ENCODE data around the gene UCMA. TPM values are rescaled to one million over a fixed set of nuclear protein-coding genes. Genes with fewer than 3 reads are reported as not detected.

UCMA gene
- total RNA-seq, 4 donors from 2014 or later: not detected

GRCh38 chr10:13263591-13263990, 29.4 kb upstream of the UCMA start:
- WGBS, 2 donors (ENCODE audit: low coverage in 1 of 2): 81% methylated on average over 7 of the region's 7 CpGs; no CpG with 5 or more reads in 1 of the 2 donors
- intact Hi-C loops (cut with DNase I; ENCODE audit: low total_unique reads): no loop called here
- in situ Hi-C loops (cut with MboI; ENCODE audit: low pct_ligation_motif_present in 1 of 4, low pct_unique_long_range_greater_than_20kb in 1 of 4, low sequenced_read_pairs in 3 of 4): no loop called here
- Histone ChIP-seq H3K9me3 (no peaks in the 10 kb centered on the region), H3K4me3 (no peak overlapping the region), H3K27me3 (no peaks in the 10 kb centered on the region), H3K36me3 (no peaks in the 10 kb centered on the region), H3K27ac (no peak overlapping the region), H3K4me1 (no peaks in the 10 kb centered on the region)
- no peak for DNase-seq
- TF ChIP-seq POLR2A (IDR thresholded peaks at IDR 0.05) (no peak), EP300 (IDR thresholded peaks at IDR 0.05; ENCODE audit: low read depth) (no peak), POLR2AphosphoS5 (IDR thresholded peaks at IDR 0.05) (no peak)
- TF ChIP-seq, protein P1, sequence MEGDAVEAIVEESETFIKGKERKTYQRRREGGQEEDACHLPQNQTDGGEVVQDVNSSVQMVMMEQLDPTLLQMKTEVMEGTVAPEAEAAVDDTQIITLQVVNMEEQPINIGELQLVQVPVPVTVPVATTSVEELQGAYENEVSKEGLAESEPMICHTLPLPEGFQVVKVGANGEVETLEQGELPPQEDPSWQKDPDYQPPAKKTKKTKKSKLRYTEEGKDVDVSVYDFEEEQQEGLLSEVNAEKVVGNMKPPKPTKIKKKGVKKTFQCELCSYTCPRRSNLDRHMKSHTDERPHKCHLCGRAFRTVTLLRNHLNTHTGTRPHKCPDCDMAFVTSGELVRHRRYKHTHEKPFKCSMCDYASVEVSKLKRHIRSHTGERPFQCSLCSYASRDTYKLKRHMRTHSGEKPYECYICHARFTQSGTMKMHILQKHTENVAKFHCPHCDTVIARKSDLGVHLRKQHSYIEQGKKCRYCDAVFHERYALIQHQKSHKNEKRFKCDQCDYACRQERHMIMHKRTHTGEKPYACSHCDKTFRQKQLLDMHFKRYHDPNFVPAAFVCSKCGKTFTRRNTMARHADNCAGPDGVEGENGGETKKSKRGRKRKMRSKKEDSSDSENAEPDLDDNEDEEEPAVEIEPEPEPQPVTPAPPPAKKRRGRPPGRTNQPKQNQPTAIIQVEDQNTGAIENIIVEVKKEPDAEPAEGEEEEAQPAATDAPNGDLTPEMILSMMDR (IDR thresholded peaks at IDR 0.05): no peak

DNA sequence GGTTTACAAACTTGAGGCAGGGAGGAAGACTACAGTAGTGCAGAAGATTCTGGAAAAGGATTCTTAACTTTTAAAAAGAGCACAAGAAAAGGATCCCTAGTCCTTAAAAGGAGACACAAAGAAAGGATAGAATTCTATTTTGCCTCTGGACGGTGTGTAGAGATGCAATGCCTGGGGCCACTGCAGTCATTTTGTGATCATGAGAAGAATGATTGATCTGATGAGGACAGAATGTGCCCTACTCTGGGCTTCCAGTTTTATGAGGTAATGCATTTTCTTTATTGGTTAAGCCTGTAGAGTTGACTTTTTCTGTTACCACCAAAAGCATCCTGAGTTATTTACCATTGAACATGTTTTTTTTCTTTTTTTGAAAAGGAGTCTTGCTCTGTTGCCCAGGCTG, 28.3 kb upstream of the UCMA start:
- H3K36me3 ChIP-seq: no peaks in the 10 kb centered on the region
- DNase-seq: no peak
- H3K9me3 ChIP-seq: no peaks in the 10 kb centered on the region
- H3K4me3 ChIP-seq: no peak overlapping the region
- in situ Hi-C loops (cut with MboI; ENCODE audit: low pct_ligation_motif_present in 1 of 4, low pct_unique_long_range_greater_than_20kb in 1 of 4, low sequenced_read_pairs in 3 of 4) (no loop called here), intact Hi-C loops (cut with DNase I; ENCODE audit: low total_unique reads) (no loop called here)
- no peaks in the 10 kb centered on the region for H3K27me3 ChIP-seq
- TF ChIP-seq POLR2AphosphoS5 (IDR thresholded peaks at IDR 0.05) (no peak), POLR2A (IDR thresholded peaks at IDR 0.05) (no peak), EP300 (IDR thresholded peaks at IDR 0.05; ENCODE audit: low read depth) (no peak)
- TF ChIP-seq, protein P1 (IDR thresholded peaks at IDR 0.05): no peak
- no peak overlapping the region for H3K27ac ChIP-seq
- 90 to 100% methylated on average over 1 of the region's 1 CpG for WGBS, 2 donors (ENCODE audit: low coverage in 1 of 2)
- H3K4me1 ChIP-seq: no peaks in the 10 kb centered on the region

DNA sequence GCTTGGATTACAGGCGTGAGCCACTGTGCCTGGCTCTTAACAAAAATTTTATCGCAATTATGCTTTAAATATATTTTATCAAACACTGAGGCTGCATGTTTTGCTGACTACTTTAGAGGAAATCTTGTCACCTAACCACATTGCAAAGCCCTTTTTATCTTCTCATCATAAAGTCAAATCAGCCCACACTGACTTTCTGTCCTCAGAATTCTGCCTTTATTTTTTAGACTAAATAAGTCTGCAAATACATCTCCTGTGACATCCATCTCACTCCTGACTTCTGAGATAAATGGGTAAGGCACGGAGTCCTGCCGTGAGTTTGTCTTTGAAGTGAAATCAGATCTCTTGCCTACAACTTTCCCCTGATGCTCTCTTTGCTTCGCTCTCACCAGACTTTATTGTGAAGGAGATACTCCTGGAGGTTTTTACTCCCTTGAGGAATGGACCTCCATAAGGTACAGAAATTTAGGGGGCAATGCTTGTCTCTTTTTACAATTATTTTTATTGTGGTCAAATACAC, 23.5 kb upstream of the UCMA start:
- no peaks in the 10 kb centered on the region for H3K9me3 ChIP-seq
- in situ Hi-C loops (cut with MboI; ENCODE audit: low pct_ligation_motif_present in 1 of 4, low pct_unique_long_range_greater_than_20kb in 1 of 4, low sequenced_read_pairs in 3 of 4): no loop called here
- intact Hi-C loops (cut with DNase I; ENCODE audit: low total_unique reads): no loop called here
- no peak overlapping the region for H3K4me3 ChIP-seq
- H3K4me1 ChIP-seq: no peaks in the 10 kb centered on the region
- H3K27ac ChIP-seq: no peak overlapping the region
- DNase-seq: no peak
- 77 to 86% methylated on average over 5 of the region's 5 CpGs for WGBS, 2 donors (ENCODE audit: low coverage in 1 of 2)
- H3K27me3 ChIP-seq: no peaks in the 10 kb centered on the region
- H3K36me3 ChIP-seq: no peaks in the 10 kb centered on the region
- TF ChIP-seq POLR2A (IDR thresholded peaks at IDR 0.05) (no peak), POLR2AphosphoS5 (IDR thresholded peaks at IDR 0.05) (no peak), EP300 (IDR thresholded peaks at IDR 0.05; ENCODE audit: low read depth) (no peak)
- TF ChIP-seq, protein P1 (IDR thresholded peaks at IDR 0.05): no peak

DNA sequence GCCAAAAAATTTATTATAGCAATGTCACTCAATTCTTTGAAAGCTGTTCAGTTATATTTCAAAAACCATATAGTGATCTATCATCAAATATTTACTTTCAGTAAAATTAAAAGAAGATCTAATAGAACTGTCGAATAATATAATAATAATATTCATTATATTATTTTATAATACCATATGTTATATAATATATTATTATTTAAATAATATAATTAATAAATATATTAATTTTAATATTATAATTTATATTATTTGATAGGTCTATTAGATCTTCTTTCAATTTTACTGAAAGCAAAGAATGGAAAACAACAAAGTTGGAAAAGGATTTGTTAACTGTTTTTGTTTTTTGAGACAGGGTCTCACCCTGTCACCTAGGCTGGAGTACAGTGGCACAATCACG, 22.5 kb upstream of the UCMA start:
- no peak for TF ChIP-seq POLR2AphosphoS5 (IDR thresholded peaks at IDR 0.05)
- Histone ChIP-seq H3K9me3 (no peaks in the 10 kb centered on the region), H3K36me3 (no peaks in the 10 kb centered on the region), H3K27me3 (no peaks in the 10 kb centered on the region), H3K27ac (no peak overlapping the region), H3K4me3 (no peak overlapping the region), H3K4me1 (no peaks in the 10 kb centered on the region)
- 85 to 86% methylated on average over 2 of the region's 2 CpGs for WGBS, 2 donors (ENCODE audit: low coverage in 1 of 2)
- no peak for DNase-seq
- intact Hi-C loops (cut with DNase I; ENCODE audit: low total_unique reads): no loop called here
- in situ Hi-C loops (cut with MboI; ENCODE audit: low pct_ligation_motif_present in 1 of 4, low pct_unique_long_range_greater_than_20kb in 1 of 4, low sequenced_read_pairs in 3 of 4): no loop called here

- no peaks in the 10 kb centered on the region for H3K27me3 ChIP-seq
- no peaks in the 10 kb centered on the region for H3K4me1 ChIP-seq
- in situ Hi-C loops (cut with MboI; ENCODE audit: low pct_ligation_motif_present in 1 of 4, low pct_unique_long_range_greater_than_20kb in 1 of 4, low sequenced_read_pairs in 3 of 4): no loop called here
- DNase-seq: no peak
- no peak overlapping the region for H3K27ac ChIP-seq
- no peaks in the 10 kb centered on the region for H3K9me3 ChIP-seq
- TF ChIP-seq POLR2AphosphoS5 (IDR thresholded peaks at IDR 0.05) (no peak), EP300 (IDR thresholded peaks at IDR 0.05; ENCODE audit: low read depth) (no peak), POLR2A (IDR thresholded peaks at IDR 0.05) (no peak)
- TF ChIP-seq, protein P1 (IDR thresholded peaks at IDR 0.05): no peak
- intact Hi-C loops (cut with DNase I; ENCODE audit: low total_unique reads): no loop called here
- WGBS, 2 donors (ENCODE audit: low coverage in 1 of 2): 91% methylated on average over 4 of the region's 4 CpGs; no CpG with 5 or more reads in 1 of the 2 donors
- H3K36me3 ChIP-seq: no peaks in the 10 kb centered on the region
- no peak overlapping the region for H3K4me3 ChIP-seq
These were observed 19.6 kb upstream of the UCMA start for GRCh38 chr10:13253726-13254125.
